HG03045 (cell line): ENCODE data around the gene PPM1N.

Source experiments
- ATAC-seq: cut with Tn5 transposase; IDR thresholded peaks from one replicate; pipeline ENCODE4 v1.9.1; 2021; ENCODE audit warnings: mild to moderate bottlenecking, moderate library complexity; ENCODE audit not compliant: unreplicated experiment

The PPM1N gene, protein sequence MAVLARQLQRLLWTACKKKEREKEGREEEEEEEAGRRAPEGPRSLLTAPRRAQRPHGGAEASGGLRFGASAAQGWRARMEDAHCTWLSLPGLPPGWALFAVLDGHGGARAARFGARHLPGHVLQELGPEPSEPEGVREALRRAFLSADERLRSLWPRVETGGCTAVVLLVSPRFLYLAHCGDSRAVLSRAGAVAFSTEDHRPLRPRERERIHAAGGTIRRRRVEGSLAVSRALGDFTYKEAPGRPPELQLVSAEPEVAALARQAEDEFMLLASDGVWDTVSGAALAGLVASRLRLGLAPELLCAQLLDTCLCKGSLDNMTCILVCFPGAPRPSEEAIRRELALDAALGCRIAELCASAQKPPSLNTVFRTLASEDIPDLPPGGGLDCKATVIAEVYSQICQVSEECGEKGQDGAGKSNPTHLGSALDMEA

DNA sequence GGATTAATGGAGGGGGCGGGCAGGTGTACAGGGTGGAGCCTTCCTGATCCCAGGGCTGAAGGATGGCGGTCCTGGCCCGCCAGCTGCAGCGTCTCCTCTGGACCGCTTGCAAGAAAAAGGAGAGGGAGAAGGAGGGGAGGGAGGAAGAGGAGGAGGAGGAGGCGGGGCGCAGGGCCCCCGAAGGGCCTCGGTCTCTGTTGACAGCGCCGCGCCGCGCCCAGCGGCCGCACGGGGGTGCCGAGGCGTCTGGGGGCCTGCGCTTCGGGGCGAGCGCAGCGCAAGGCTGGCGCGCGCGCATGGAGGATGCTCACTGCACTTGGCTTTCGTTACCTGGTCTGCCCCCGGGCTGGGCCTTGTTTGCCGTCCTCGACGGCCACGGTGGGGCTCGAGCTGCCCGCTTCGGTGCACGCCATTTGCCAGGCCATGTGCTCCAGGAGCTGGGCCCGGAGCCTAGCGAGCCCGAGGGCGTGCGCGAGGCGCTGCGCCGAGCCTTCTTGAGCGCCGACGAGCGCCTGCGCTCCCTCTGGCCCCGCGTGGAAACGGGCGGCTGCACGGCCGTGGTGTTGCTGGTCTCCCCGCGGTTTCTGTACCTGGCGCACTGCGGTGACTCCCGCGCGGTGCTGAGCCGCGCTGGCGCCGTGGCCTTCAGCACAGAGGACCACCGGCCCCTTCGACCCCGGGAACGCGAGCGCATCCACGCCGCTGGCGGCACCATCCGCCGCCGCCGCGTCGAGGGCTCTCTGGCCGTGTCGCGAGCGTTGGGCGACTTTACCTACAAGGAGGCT is at the start of gene PPM1N:
Gene PPM1N, plus strand, starts transcription at position 33 of the 785 bp plus-strand sequence. Its CDS starts 30 bp downstream, at position 63.
- ATAC-seq: no peak

DNA sequence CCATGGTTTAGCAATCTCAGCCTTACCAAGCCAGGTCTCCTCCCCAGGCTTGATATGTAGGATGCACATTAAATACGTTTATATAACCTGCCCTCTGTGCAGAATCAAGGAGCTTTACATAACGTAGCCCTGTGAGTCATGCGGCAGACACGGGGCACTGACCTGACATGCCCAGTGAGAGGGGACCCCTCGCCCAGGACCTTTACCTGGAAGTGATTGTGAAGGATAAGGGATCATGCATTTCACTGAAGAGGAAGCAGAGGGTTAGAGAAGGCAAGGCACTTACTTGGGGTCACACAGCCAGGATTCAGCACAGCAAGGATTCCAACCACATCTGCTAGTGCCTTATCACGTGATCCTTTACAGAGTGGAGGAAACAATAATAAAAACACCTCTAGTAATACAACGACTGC is 49.4 kb upstream of the PPM1N start:
- no peak for ATAC-seq

DNA sequence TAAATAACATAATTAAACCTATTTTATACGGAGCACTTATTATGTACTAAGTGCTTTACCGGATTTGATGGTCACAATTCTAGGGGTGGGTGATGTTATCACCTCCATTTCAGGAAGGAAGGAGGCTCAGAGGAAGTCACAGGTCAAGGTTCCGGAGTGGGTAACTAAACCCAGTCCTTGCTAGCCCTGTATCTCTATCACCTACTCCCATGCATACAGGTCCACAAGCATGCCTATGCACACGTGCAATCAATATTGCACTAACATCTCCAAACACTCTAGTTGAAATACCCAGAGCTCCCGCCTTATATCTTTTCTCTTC is 48.3 kb upstream of the PPM1N start:
- ATAC-seq: peak; percentile 4

DNA sequence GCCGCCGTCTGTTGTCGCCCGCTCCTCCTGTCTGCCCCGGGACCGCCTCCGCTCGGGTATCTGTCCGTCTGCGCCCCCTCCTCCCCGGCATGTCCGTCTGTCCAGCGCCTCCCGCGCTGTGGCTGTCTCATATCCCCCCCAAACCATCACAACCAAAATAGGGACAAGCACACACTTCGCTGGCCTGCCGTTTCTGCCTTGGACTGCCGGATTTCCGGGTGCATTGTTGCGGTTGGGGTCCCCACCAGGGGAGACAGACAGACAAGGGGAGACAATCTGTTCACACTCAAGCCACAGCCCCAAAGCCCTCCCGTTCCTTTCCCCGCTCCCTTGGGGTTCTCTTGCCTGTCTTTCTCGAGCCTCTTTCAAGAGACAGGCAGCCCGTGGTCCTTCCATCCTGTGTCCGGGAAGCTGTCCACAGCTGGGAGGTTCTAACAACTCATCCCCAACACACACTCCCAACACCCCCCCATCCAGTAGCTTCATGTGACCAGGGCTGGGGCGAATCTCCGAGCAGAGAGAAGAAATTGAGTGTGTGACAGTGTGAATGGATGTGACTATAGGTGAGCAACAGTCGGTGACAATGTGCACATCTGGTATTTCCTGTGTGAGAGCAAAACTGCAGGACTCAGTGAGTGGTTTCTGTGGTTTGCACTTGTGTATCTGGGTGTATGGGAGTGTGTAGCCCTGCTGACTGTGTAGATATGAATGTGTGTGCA is 47.0 kb upstream of the PPM1N start:
- no peak for ATAC-seq

DNA sequence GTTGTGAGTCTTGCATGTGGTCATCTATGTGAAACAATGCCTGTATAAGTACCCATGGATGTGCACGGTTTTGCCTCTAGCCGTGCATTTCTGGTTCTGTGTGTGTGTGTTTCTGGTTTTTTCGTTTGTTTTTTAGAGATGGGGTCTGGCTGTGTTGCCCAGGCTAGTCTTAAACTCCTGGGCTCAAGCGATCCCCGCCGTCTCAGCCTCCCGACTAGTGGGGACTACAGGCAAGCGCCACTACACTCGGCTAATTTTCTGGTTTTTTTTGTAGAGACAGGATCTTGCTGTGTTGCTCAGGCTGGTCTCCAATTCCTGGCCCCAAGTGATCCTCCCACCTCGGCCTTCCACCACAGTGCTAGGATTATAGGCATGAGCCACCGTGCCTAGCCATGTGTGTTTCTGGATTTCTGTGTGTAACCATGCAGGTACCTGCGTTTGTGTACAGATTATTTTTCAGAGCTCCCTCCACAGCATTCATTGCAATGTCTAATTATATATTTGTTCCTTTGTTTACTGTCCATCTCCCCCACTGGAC is 46.3 kb upstream of the PPM1N start:
- no peak for ATAC-seq

DNA sequence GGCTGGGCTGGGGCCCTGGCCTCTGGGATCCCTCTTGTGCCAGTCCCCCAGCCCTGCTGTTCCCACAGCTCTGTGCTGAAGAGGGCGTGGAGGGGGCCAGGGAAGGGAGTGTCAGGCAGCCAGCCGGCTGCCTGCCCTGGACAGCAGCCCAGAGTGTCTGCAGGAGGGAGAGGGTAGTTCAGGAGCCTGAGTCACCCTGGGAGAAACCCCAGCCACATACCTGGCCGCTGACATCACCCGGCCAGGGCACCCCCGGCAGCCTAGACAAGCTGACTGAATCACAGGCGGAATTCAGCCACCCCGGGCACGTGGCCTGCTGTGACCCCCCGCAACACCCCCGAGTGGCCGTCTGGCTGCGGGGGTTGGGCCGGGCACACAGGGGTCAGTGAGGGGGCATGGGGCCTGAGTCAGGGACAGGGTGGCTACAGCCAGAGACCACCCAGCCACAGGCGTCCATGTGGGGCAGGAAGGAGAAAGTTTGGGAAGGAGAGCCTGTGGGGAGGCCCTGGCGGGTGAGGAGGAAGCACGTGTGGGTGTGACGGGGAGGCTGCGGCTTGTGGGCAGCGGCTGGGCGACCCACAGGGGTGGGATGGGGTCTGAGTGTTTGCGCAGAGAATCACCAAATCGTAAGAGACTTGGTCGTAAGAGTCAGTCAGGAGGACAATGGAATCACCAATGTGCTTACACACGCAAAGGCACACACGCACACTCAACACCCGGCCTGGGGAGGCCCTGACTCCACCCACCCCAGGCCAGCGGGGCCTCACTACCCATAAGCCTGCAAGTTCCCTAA is 42.3 kb upstream of the PPM1N start:
- no peak for ATAC-seq

DNA sequence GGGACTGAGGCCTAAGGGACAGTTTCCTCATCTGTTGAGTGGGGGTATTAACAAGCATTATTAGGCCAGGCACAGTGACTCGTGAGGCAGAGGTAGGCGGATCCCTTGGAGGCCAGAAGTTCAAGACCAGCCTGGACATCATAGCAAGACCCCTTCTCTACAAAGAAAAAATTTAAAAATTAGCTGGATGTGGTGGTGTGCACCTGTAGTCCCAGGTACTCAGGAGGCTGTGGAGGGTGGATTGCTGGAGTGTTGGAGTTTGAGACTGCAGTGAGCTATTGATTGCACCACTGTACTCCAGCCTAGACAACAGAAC is 41.8 kb upstream of the PPM1N start:
- ATAC-seq: no peak

DNA sequence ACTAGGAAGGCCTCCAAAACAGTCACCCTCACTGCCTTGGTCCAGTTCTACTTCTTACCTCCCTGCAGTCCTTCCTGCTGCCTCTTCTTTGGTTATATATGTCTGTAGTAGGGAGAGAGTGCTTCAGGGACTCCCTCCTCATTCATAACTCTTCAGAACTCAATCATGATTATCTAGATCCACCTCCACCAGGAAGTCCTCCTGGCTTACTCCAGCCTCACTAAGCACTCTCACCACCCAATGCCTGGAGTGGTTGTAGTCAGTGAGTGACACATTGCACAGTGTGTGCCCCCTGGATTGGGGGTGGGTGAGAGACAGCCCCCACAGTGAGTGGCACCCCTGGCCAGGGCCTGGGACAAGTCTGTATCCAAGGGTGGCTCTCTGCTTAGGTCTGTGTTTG is 40.5 kb upstream of the PPM1N start:
- ATAC-seq: no peak

DNA sequence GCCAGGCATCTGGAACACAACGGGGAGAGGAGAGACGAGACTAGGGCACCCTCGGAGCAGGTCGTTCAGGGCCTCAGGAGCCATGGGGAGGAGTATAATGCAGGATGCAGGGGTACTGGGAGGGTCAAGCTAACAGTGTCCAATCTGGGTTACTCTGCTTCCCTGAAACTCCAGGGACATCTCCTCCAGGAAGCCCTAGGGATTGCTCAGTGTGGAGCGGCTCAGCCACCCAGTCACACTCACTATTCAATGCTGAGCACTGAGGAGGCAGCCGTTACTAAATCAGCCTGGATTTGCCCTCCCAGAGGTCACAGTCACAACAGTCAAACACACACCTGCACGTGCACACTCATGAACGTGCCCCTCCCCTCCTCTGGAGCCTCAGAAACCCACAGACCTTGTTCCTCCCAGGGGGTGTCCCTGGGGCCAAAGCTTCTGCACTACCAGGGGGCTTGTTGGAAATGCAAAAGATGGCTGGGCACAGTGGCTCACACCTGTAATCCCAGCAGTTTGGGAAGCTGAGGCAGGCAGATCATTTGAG is 37.4 kb upstream of the PPM1N start:
- no peak for ATAC-seq

DNA sequence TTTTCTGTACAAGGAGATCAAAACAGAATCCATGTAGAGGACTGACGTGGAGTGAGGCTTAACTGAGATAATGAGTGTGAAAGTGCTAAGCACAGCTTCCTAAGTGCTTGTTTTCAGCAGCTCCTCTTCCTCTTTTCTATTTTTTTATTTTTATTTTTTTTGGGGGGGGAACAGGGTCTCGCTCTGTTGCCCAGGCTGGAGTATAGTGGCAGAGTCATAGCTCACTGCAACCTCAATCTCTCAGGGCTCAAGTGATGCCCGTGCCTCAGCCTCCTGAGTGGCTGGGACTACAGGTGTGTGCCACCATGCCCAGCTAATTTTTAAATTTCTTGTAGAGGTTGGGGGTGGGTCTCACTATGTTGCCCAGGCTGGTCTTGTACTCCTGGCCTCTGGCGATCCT is 36.1 kb upstream of the PPM1N start:
- ATAC-seq: no peak

DNA sequence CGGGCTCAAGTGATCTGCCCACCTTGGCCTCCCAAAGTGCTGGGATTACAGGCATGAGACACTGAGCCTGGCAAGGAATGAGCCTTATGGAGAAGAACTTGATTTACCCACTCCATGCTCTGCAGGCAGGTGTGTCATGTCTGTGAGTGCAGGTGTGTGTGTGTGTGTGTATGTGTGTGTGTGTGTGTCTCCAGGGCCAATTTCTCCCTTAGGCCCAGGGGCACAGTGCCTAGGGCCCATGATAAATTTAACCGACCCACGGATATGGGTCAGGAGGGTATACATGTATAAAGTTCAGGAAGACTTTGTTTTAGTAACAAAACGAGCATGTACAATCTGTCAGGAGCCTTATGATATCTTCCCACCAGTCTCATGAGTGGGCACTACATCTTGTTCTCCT is 35.0 kb upstream of the PPM1N start:
- no peak for ATAC-seq

DNA sequence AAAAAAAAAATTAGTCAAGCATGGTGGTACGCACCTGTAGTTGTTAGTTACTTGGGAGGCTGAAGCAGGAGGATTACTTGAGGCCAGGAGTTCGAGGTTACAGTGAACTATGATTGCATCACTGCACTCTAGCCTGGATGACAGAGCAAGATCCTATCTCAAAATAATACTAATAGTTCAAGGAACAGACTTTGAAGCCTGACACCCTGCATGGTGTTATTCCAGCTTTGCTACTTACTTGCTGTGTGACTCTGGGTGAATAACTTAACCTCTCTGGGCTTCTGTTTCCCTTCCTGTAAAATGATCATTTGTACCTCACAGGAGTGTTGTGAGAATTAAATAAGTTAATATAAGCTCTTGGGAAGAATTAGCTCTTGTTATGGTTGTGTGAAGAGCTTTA is 34.0 kb upstream of the PPM1N start:
- ATAC-seq: no peak

DNA sequence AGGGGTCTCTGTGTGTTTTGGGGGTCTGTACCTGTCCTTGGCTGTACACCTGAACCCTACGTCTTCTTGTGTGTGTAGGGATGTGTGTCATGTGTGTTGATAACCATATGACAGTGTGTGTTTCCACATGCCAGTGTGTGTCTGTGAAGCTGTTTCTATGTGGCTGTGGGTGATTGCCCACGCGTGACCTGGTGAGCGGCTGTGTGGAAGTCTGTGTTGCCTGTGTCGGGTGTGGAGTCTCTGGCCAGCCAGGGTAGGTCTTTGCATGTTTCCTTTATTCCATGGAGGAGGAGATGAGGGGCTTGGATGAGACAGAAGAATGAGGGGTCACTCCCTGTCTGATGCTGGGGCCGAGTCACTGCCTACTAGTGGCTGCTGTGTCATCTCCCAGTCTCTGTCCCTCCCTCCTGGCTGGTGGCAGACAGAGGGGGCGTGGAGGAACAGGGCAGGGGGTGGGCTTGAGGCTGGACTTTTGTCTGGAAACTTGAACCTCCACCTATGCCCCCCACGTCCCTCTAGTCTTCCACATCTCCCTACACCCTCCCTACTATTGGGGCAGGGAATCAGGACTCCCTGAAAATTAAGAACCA is 33.3 kb upstream of the PPM1N start:
- no peak for ATAC-seq

DNA sequence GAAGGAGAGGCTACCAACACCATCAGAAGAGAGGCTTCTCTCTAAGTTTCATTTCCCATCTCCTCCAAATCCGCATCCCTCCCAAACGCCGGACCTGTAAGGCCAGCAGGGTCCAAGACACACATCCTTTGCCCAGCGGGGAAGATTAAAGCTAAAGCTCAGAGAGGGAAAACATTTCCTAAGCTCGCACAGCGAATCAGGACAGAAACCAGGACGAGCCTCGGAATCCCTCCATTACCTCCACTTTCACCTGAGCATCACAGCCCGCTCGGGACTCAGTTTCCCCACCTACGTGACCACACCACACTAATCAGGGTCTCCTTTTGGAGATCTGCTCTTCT is 31.2 kb upstream of the PPM1N start:
- no peak for ATAC-seq

DNA sequence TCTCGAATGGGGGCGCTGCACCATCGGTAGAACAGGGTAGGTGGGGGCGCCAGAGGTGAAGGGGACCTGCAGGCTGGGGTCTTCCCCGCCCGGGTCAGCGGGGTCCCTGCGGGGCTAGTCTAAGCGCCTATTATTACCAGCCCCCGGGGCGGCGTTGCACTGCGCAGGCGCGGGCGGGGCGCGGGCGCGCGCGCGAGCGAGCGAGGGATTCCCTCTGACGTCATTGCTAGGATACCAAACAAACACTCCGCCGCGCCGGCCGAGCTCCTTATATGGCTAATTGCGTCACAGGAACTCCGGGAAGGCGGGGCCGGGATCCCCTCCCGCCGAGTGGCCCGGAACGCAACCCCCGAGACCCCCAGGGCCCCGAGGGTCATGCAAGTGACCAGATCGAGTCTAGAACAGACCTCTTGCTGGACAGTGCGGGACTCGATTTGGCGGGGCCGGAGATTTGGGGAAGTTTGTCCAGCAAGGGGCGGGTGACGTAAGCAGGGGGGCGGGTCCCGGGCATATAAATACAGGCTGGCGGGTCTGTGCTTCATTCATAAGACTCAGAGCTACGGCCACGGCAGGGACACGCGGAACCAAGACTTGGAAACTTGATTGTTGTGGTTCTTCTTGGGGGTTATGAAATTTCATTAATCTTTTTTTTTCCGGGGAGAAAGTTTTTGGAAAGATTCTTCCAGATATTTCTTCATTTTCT is 30.6 kb upstream of the PPM1N start, which contains the start of gene FOSB:
Gene FOSB, plus strand, starts transcription at position 541 of the 703 bp plus-strand sequence. CDS start 591 bp downstream, outside the sequence.
- ATAC-seq: peak; percentile 45

DNA sequence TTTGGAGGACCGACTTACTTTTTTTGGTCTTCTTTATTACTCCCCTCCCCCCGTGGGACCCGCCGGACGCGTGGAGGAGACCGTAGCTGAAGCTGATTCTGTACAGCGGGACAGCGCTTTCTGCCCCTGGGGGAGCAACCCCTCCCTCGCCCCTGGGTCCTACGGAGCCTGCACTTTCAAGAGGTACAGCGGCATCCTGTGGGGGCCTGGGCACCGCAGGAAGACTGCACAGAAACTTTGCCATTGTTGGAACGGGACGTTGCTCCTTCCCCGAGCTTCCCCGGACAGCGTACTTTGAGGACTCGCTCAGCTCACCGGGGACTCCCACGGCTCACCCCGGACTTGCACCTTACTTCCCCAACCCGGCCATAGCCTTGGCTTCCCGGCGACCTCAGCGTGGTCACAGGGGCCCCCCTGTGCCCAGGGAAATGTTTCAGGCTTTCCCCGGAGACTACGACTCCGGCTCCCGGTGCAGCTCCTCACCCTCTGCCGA is 30.0 kb upstream of the PPM1N start:
- ATAC-seq: peak; percentile 15

DNA sequence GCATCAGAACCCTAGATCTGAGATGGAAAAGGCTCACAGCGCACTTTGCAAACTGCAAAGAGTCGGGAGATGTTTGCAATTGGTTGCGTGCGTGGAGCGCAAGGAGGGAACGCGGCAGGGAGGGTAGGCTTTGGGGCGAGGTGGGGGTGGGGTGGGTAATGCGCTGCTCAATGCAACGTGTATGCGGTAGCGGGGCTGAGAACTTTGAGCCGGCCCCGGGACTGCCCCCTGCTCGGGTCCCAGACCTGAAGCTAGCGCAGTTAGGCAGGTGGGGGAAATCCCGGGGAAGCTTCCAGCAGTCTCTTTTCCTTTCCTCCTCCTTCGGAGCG is 29.5 kb upstream of the PPM1N start:
- ATAC-seq: peak; percentile 16

DNA sequence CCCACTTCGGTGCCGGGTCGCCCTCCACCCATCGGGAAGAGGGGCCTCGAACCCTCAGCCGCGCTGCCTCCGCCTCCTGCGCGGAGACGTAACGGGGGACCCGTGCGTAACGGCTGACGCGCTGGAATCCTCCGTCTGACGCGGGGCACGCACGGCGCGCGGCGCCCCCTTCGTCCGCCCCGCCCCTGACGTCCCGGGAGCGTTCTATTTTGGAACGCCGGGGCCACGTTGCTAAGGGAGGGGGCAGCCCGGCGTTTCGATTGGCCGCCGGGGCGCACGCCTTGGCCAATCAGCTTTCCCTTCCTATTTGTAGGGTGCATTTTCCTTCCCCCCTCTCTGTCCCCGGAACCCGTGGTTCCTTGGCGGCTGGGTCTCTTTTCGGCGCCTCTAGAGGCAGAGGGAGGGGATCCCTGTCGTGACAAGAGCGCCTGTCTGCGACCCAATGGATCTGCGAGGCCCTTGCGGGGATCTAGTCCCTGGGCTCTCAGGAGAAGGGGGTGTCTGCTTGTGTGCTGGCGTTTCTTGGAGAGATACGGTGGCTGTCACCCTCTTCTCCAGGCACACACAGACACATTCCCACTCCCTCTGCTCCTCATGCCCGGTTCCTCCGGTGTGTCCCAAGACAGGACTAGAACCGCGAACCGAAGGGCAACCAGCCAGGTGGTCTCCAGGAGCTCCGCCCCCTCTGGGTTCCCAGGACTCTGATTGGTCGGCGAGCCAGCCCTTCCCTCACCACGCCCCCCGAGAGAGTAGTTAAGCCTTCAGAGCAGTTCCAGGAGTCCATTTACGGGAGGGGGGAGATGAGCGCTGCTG is 28.9 kb upstream of the PPM1N start:
- ATAC-seq: peak; percentile 57
